CD14-positive monocyte (primary cell): ENCODE results near the gene SLC12A6. TPM values are rescaled to one million over a fixed set of nuclear protein-coding genes. Genes with fewer than 3 reads are reported as not detected.
A peak's percentile ranks its signal among the peaks of the same experiment; 100 is the strongest.

Experiments used
- DNase-seq, 3 donors: peaks; one replicate each; pipeline ENCODE4 v3.0.0-alpha.2; 2011 to 2022
- H2AFZ ChIP-seq: 2 replicates; pipeline ENCODE4 v1.6.0; 2012; ENCODE audit warnings: mild to moderate bottlenecking, low read depth, low read length, inconsistent platforms; ENCODE audit not compliant: insufficient read depth, poor library complexity, severe bottlenecking
- H3K27ac ChIP-seq, 2 donors: 1 replicate in 1 of 2; 2 replicates in 1 of 2; pipeline ENCODE4 v1.5.1; 2012 to 2013; ENCODE audit warnings: low read length in 2 of 2, control low read depth in 1 of 2, inconsistent platforms in 1 of 2, low read depth in 1 of 2, mild to moderate bottlenecking in 1 of 2
- H3K27me3 ChIP-seq, 2 donors: one replicate each; pipeline versions ENCODE4 v1.6.0 to v1.6.1; 2011 to 2013; ENCODE audit warnings: low read length in 2 of 2; ENCODE audit not compliant: control insufficient read depth in 2 of 2, insufficient read depth in 2 of 2
- H3K36me3 ChIP-seq, 2 donors: replicated peaks in 1 of 2; 1 replicate in 1 of 2; 2 replicates in 1 of 2; pipeline versions ENCODE4 v1.5.1 to v1.6.1; 2012 to 2013; ENCODE audit warnings: low read length in 2 of 2, control low read depth in 1 of 2, inconsistent platforms in 1 of 2, mild to moderate bottlenecking in 1 of 2; ENCODE audit not compliant: insufficient read depth in 2 of 2, control insufficient read depth in 1 of 2
- H3K4me1 ChIP-seq, 2 donors: 1 replicate in 1 of 2; 2 replicates in 1 of 2; pipeline versions ENCODE4 v1.5.1 to v1.6.1; 2012 to 2013; ENCODE audit warnings: low read length in 2 of 2, control low read depth in 1 of 2, inconsistent platforms in 1 of 2, mild to moderate bottlenecking in 1 of 2, moderate library complexity in 1 of 2; ENCODE audit not compliant: insufficient read depth in 2 of 2, control insufficient read depth in 1 of 2
- H3K4me2 ChIP-seq: replicated peaks from 2 replicates; pipeline ENCODE3; 2012; ENCODE audit warnings: low read length, moderate library complexity, mild to moderate bottlenecking; ENCODE audit not compliant: poor library complexity, severe bottlenecking; ENCODE audit errors: extremely low read depth
- H3K4me3 ChIP-seq, 3 experiments: fragments of 200-600 bp in 1 of 3; sonication (generic) in 1 of 3; replicated peaks in 1 of 3; 1 replicate in 2 of 3; 2 replicates in 1 of 3; pipeline ENCODE4 v1.5.1; 2011 to 2013; ENCODE audit warnings: low read length in 3 of 3, mild to moderate bottlenecking in 3 of 3, control low read depth in 2 of 3, low read depth in 2 of 3, inconsistent platforms in 1 of 3, moderate library complexity in 1 of 3
- H3K79me2 ChIP-seq: 2 replicates; pipeline ENCODE4 v1.6.0; 2012; ENCODE audit warnings: mild to moderate bottlenecking, control low read depth, inconsistent platforms, low read length, moderate library complexity; ENCODE audit not compliant: insufficient read depth
- H3K9ac ChIP-seq: 2 replicates; pipeline ENCODE4 v1.6.0; 2017; ENCODE audit warnings: low read length, mild to moderate bottlenecking; ENCODE audit not compliant: insufficient read depth, poor library complexity, severe bottlenecking
- H3K9me3 ChIP-seq, 2 donors: replicated peaks in 1 of 2; 1 replicate in 1 of 2; 2 replicates in 1 of 2; pipeline versions ENCODE4 v1.5.1 to v1.6.1; 2012 to 2013; ENCODE audit warnings: low read length in 2 of 2, control low read depth in 1 of 2; ENCODE audit not compliant: control insufficient read depth in 1 of 2, insufficient read depth in 1 of 2
- H4K20me1 ChIP-seq: 2 replicates; pipeline ENCODE4 v1.6.0; 2012; ENCODE audit warnings: mild to moderate bottlenecking, low read length, control low read depth, moderate library complexity; ENCODE audit not compliant: insufficient read depth
- H3K27ac Mint-ChIP-seq, 7 donors: one replicate each; pipeline ENCODE4 v1.8.0; 2020; ENCODE audit warnings: mild to moderate bottlenecking in 7 of 7, mixed read lengths in 7 of 7, moderate library complexity in 6 of 7, inconsistent platforms in 2 of 7
- H3K27me3 Mint-ChIP-seq, 3 donors: one replicate each; pipeline ENCODE4 v1.8.0; 2021 to 2022; ENCODE audit warnings: low read depth in 3 of 3, mild to moderate bottlenecking in 3 of 3, mixed read lengths in 3 of 3, moderate library complexity in 3 of 3, inconsistent platforms in 1 of 3
- H3K36me3 Mint-ChIP-seq, 2 donors: one replicate each; pipeline ENCODE4 v1.8.0; 2020; ENCODE audit warnings: mixed read lengths in 2 of 2, inconsistent platforms in 1 of 2, mild to moderate bottlenecking in 1 of 2
- H3K4me1 Mint-ChIP-seq: one replicate; pipeline ENCODE4 v1.8.0; 2020; ENCODE audit warnings: mild to moderate bottlenecking, mixed read lengths
- H3K4me3 Mint-ChIP-seq, 2 donors: one replicate each; pipeline ENCODE4 v1.8.0; 2020; ENCODE audit warnings: mild to moderate bottlenecking in 2 of 2, mixed read lengths in 2 of 2, moderate library complexity in 1 of 2
- H3K9me3 Mint-ChIP-seq, 7 donors: one replicate each; pipeline ENCODE4 v1.8.0; 2020 to 2022; ENCODE audit warnings: mixed read lengths in 7 of 7, mild to moderate bottlenecking in 6 of 7, moderate library complexity in 6 of 7, inconsistent platforms in 2 of 7
- WGBS: methylation state at CpG from one replicate; pipeline ENCODE4 v1.1.5; 2013; ENCODE audit warnings: missing lambda C conversion rate; ENCODE audit not compliant: insufficient coverage; 5-methylcytosine and 5-hydroxymethylcytosine counted together
- intact Hi-C, 2 donors: fragments of 100-400 bp; cut with micrococcal nuclease; formaldehyde crosslinking; loops; one replicate each; pipeline versions ENCODE4 v1.15.0 to v1.15.1; 2023
- polyA plus RNA-seq, 3 donors: library from polyadenylated mRNA; depleted of rRNA in 1 of 3; unstranded in 2 of 3; stranded (reverse) in 1 of 3; fragments of 300-500 nt in 2 of 3; fragments of >200 nt in 1 of 3; fragmentation: Illumina TruSeq in 2 of 3; gene quantifications; 1 replicate in 2 of 3; 2 replicates in 1 of 3; pipeline ENCODE4 v1.2.3, GENCODE V29; 2012 to 2021
- TF ChIP-seq, protein P1 (sequence below): fragments of 200-600 bp; IDR thresholded peaks from one replicate; pipeline ENCODE4 v1.8.0; 2022; ENCODE audit warnings: antibody characterized with exemption, mild to moderate bottlenecking

Gene SLC12A6
- polyA plus RNA-seq, 3 donors, result 5.4 to 80.0 (median 8.0) TPM

DNA sequence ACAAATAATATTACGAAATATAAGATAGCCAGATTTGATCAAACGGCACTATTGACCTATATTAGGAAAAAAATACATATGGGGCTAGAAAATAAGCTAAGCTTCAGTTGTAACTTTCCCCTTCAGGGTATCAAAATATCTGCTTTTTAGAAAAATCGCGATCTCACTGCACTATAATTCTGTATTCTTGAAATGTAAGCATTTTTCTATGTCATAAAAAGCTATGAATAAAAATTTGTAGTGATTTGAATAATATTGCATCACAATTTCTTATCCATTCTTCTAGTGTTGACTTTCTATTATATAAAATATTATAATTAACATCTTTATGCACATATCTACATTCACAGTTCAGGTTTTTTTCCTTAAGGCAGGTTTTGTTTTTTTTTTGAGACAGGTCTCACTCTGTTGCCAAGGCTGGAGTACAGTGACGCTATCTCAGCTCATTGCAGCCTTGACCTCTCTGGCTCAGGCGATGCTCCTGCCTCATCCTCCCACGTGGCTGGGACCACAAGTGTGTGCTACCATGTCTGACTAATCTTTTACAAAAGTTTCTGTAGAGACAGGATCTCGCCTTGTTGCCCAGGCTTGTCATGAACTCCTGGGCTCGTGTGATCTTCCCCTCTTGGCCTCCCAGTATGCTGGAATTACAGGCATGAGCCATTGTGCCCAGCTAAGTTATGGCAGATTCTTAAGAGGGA lies 91.2 kb downstream of the SLC12A6 start:
- 67% methylated on average over 3 of the region's 9 CpGs for WGBS
- no peaks in the 10 kb centered on the region for H3K9me3 Mint-ChIP-seq
- peak overlapping the region in 2 of 7 donors; percentile 4 to 72 for H3K27ac Mint-ChIP-seq
- peaks cover 85 to 96% of the 10 kb centered on the region in 2 donors for H3K36me3 ChIP-seq
- H3K4me1 ChIP-seq, result no peaks in the 10 kb centered on the region
- H3K9ac ChIP-seq, result no peak overlapping the region
- H3K4me2 ChIP-seq, result no peak overlapping the region
- H3K27me3 ChIP-seq, result no peaks in the 10 kb centered on the region
- no peaks in the 10 kb centered on the region for H3K79me2 ChIP-seq
- no peak overlapping the region for H3K4me3 ChIP-seq
- H3K36me3 Mint-ChIP-seq, result peaks cover 78 to 92% of the 10 kb centered on the region in 2 donors
- H3K9me3 ChIP-seq, result no peaks in the 10 kb centered on the region
- TF ChIP-seq, protein P1, sequence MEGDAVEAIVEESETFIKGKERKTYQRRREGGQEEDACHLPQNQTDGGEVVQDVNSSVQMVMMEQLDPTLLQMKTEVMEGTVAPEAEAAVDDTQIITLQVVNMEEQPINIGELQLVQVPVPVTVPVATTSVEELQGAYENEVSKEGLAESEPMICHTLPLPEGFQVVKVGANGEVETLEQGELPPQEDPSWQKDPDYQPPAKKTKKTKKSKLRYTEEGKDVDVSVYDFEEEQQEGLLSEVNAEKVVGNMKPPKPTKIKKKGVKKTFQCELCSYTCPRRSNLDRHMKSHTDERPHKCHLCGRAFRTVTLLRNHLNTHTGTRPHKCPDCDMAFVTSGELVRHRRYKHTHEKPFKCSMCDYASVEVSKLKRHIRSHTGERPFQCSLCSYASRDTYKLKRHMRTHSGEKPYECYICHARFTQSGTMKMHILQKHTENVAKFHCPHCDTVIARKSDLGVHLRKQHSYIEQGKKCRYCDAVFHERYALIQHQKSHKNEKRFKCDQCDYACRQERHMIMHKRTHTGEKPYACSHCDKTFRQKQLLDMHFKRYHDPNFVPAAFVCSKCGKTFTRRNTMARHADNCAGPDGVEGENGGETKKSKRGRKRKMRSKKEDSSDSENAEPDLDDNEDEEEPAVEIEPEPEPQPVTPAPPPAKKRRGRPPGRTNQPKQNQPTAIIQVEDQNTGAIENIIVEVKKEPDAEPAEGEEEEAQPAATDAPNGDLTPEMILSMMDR, result no peak
- DNase-seq, result no peak
- H3K4me3 Mint-ChIP-seq, result no peak overlapping the region
- H3K4me1 Mint-ChIP-seq, result no peaks in the 10 kb centered on the region
- peaks cover 5% of the 10 kb centered on the region for H4K20me1 ChIP-seq
- no peak overlapping the region for H3K27ac ChIP-seq
- peaks cover 0 to 2% (median 0%) of the 10 kb centered on the region in 3 donors for H3K27me3 Mint-ChIP-seq
- H2AFZ ChIP-seq, result no peak overlapping the region
- intact Hi-C loops, result loop anchor here in 1 of 2 donors (10.0 kb wide), 1 partner anchor 118 kb away; the partner anchor contains the start of gene LPCAT4

DNA sequence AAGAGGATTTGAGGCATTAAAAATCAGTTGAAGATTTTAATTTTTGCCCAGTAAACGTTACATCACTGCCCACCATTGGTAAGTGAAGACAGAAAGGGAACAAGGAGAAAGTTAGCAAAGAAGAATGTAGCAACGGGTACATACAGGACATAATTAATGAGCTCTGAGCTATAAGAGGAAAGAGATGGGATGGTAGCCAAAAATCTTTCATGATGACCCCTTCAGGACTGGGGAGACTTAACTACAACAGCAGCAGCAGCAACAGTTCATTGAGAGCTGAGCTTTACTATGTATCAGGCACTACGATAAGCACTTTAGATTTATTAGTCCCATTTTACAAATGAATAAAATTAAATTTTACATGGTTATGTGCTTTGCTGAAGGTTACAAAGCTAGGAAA lies 94.4 kb downstream of the SLC12A6 start:
- no peak for DNase-seq
- Mint-ChIP-seq H3K4me3 (no peak overlapping the region), H3K9me3 (no peaks in the 10 kb centered on the region), H3K27ac (peak overlapping the region in 2 of 7 donors; percentile 1 to 24), H3K27me3 (peaks cover 0 to 2% (median 0%) of the 10 kb centered on the region in 3 donors), H3K36me3 (peaks cover 77 to 92% of the 10 kb centered on the region in 2 donors), H3K4me1 (no peaks in the 10 kb centered on the region)
- H2AFZ ChIP-seq, result no peak overlapping the region
- H3K9me3 ChIP-seq, result no peaks in the 10 kb centered on the region
- WGBS, result no CpG with 5 or more reads among the region's 3 CpGs
- no peak overlapping the region for H3K27ac ChIP-seq
- H3K9ac ChIP-seq, result no peak overlapping the region
- H4K20me1 ChIP-seq, result peaks cover 5% of the 10 kb centered on the region
- peaks cover 84 to 94% of the 10 kb centered on the region in 2 donors for H3K36me3 ChIP-seq
- no peak overlapping the region for H3K4me2 ChIP-seq
- H3K27me3 ChIP-seq, result no peaks in the 10 kb centered on the region
- H3K4me1 ChIP-seq, result no peaks in the 10 kb centered on the region
- intact Hi-C loops, result loop anchor here (2.0 to 10.0 kb wide), 3 partner anchors 30 to 122 kb away; partner anchors contain the start of genes LPCAT4 (in 1 of the 2), NOP10 (in 1 of the 2) and NUTM1 (in 1 of the 2)
- no peak overlapping the region for H3K4me3 ChIP-seq
- TF ChIP-seq, protein P1, result no peak
- no peaks in the 10 kb centered on the region for H3K79me2 ChIP-seq
